HG02840 (cell line): Measurements from ENCODE around the gene DHX29.
"Not testable (repeated sequence)": the region's sequence is repeated elsewhere in the genome, so short reads cannot be mapped to it uniquely, and the experiment has no call there.

Source experiments
- ATAC-seq: cut with Tn5 transposase; IDR thresholded peaks from one replicate; pipeline ENCODE4 v1.9.1; 2021; ENCODE audit warnings: mild to moderate bottlenecking, moderate library complexity, moderate number of reproducible peaks; ENCODE audit not compliant: unreplicated experiment, low FRiP score

The DHX29 gene

DNA sequence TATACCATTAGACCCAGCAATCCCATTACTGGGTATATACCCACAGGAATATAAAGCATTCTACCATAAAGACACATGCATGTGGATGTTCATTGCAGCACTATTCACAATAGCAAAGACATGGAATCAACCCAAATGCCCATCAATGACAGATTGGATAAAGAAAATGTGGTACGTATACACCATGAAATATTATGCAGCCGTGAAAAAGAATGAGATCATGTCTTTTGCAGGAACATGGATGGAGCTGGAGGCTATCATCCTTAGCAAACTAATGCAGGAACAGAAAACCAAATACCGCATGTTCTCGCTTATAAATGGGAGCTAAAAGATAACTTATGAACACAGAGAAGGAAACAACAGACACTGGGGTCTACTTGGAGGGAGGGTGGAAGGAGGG, 10.7 kb upstream of the DHX29 start:
- not testable (repeated sequence) for ATAC-seq

DNA sequence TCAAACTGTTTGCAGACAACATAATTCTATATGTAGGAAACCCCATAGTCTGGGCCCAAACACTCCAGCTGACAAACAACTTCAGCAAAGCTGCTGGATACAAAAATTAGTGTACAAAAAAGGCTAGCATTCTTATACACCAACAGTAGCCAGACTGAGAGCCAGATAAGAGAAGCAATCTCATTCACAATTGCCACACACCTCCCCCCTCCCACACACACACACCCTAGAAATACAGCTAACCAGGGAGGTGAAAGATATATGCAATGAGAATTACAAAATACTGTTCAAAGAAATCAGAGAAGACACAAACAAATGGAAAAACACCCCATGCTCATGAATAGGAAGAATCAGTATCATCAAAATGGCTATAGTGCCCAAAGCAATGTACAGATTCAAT, 9.3 kb upstream of the DHX29 start:
- ATAC-seq = no peak

DNA sequence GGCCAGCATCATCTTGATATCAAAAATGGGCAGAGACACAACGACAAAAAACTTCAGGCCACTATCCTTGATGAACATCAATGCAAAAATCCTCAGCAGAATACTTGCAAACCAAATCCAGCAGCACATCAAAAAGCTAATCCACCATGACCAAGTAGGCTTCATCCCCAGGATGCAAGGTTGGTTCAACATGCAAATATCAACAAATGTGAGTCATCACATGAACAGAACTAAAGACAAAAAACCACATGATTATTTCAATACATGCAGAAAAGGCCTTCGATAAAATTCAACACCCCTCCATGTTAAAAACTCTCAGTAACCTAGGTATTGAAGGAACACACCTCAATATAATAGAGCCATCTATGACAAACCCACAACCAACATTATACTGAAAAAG, 8.8 kb upstream of the DHX29 start:
- ATAC-seq = no peak

GRCh38 chr5:55313870-55314617, 6.5 kb upstream of the DHX29 start:
- ATAC-seq = no peak

- peak; percentile 1 for ATAC-seq
These were observed 851 bp upstream of the DHX29 start for GRCh38 chr5:55308254-55308836.

DNA sequence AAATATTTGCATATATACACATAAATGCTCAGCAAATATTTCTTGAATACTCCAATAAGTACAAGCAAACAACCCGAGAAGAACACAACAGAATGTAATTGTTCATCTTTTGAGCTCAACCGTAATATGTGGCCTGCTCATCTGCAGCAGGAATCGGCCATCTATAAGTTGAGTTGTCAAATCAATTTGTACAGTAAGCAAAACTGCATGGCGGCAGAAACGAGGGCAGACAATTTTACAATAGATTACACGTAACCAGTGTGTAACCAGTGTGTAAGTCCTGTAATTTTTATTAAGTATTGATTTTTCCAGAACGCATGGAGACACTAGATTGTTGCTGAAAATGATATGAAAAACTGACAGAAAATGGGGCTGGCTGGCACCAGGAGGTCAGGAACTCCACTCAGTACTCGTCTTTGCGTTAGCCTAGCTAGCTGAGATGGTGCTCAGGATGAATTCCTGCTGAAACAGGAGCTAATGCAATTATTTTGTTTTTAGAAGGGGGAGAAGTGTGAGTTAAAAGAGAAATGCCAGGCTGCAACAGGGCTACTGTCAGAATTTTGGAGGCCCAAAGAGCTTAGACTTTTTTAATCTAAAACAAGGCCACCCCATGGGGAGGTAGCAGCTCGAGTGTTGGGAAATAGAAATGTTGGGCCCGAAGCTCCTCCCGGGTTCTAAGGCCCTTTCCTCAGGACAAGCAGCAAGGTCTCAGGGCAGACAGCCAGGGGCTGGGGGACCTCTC, 682 bp downstream of the DHX29 start:
- no peak for ATAC-seq

DNA sequence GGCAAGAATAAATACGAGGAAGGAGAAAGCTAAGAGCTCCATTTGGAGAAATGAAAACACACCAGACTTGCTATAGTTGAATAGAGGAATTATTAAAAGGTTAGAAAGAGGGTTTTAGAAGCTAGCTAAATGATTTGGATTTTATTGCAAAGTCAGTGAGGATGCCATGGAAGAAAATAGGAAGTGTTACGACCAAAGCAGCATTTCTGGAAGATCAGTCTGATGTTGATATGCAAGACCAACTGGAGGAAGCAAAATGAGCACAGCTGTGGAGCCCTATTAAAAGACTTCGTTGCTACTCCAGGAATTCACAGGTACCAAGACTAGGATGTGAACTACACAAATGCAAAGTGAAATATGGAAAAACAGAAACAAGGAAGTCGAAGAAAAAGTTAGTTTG, 2.1 kb downstream of the DHX29 start:
- no peak for ATAC-seq

- ATAC-seq = no peak
These were observed 2.9 kb downstream of the DHX29 start for GRCh38 chr5:55304584-55304983.

- no peak for ATAC-seq
These were observed 4.2 kb downstream of the DHX29 start for GRCh38 chr5:55303238-55303690.

DNA sequence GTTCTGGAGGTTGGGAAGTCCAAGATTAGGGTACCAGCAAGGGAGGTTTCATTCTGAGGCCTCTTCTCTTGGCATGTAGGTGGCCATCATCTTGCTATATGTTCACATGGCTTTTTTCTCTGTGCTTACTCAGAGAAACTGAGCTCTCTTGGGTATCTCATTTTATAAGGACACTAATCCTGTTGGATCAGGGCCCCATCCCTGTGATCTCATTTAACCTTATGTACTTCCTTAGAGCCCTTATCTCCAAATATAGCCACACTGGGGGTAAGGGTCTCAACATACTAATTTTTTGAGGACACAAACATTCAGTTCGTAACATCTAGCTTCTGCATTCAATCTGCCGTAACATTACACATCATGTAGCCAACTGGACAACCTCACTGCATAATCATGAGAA, 6.6 kb downstream of the DHX29 start:
- no peak for ATAC-seq

GRCh38 chr5:55294935-55295334, 12.6 kb downstream of the DHX29 start:
- no peak for ATAC-seq

DNA sequence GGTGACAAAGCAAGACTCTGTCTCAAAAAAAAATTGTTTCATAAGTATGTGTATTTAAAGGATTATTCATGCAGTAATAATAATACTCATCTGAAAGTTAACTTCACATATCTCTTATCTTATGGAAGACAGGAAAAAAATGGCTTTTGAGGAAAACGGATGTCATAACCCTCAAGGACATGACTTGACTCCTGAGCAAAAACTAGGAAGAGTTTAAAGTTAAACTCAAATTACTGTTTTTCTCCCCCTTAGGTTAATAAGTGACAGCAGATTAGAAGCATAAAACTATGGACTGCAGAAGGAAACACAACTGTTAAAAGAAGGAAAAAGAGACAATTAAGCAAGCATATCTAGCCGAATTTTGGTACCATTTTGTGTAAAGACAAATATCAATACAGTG, 16.5 kb downstream of the DHX29 start:
- ATAC-seq = no peak

GRCh38 chr5:55289808-55290207, 17.7 kb downstream of the DHX29 start:
- ATAC-seq = no peak

DNA sequence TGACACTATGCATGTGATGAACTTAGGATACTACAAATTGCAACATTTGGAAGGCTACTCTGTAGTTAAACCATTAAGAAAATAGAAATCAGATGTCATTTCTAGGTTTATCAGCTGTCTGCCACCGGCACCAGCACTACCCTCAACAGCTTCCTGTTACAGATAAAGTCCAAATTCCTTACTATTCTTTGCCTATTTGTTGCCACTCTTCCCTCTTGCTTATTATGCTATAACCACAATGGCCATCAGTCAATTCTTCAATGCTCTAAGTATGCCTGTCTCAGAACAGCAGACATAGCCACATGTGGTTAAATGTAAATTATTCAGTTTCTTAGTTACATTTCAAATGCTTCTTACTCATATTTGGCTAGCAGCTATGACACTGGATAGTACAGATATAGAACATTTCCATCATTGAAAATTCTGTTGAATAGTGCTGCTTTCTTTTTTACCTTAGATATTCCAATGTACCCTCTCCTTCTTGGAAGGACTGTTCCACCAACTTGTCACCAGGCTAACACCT, 21.0 kb downstream of the DHX29 start:
- ATAC-seq = no peak

DNA sequence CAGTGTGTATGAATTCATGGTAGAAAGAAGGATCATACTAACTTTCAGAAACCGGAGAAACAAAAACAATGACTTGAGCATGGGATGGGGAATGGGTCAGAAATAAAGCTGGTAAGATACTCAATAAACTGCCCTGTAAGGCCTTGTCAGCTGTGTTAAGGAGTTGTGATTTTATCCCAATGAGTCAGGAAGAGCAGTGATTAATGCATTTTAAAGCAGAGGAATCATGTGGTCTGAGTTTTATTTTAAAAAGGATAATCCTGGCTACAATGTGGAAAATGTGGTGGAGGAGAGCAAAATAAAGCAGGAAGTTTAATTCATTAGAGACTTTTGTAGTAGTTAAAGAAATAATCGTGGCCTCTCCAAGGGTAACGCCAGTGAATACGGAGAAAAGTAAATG, 28.7 kb downstream of the DHX29 start:
- ATAC-seq = no peak

GRCh38 chr5:55276771-55277170, 30.7 kb downstream of the DHX29 start:
- ATAC-seq = no peak

- no peak for ATAC-seq
These were observed 49.2 kb downstream of the DHX29 start for GRCh38 chr5:55258339-55258738.

DNA sequence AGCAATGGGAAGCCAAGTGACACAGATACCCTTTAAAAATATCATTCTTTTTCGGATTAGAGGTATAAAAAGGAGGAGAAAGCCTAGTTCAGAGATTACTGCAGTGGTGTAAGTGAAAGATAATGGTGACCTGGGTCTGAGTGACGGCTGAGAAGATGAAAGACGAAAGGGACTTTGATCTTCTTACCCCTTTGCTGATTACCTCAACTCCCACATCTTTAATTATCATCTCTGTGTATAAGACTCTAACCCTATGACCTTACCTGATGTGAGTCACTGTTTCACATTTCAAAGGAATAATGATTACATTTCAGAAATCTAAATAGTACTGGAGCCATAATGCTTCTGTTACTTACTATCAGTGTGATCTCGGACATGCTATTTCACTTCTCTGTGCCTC, 52.7 kb downstream of the DHX29 start:
- ATAC-seq = no peak

DNA sequence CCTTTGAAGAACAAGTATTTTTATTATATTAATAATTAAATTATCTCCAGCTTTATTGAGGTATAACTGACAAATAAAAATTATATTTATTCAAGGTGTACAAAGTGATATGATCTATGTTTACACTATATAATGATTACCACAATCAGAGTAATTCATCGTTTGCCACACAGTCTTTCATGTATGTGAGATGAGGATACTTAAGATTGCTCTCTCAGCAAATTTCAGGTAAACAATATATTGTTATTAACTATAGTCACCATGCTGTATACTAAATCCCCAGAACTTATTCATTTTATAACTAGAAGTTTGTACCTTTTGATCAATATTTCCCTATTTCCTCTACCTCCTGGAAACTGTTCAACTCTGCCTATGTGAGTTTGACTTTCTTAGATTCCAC, 57.4 kb downstream of the DHX29 start:
- ATAC-seq = no peak

DNA sequence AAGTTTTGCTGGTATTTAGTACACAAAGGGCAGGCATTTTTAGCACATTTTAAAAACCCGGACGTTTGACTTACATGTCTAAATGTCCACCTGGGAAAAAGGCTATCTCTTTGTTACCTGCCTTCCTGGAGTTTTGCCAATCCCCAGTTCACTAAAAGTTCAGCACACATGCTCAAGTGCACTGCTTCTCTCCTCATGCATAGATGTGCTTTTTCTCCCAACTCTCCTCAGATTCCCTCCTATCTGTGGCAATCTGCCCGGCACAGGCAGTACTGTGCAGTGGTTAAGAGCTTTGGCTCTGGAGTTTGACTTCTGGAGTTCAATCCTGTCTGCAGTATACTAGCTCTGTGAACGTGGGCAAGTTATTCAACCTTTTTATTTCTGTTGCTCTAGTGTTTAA, 65.7 kb downstream of the DHX29 start:
- no peak for ATAC-seq

DNA sequence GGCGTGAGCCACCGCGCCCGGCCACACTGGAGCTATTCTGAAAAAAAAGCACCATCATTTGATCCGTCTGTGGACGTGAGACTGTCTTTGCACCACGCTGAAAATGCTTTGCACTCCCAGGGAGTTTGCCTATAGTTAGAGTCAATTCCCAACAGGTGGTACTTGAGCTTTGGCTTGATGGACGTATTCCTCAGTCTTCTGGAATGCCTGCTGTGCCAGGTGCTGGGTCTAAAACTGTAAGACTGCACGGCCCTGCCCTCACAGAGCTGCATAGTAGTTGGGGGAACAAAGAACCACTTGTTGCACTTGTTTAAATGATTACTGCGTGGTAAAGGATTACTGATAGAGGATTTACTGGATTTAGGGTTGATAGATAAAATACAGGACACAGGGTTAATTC, 70.7 kb downstream of the DHX29 start:
- no peak for ATAC-seq
